Activated T-helper 1 cell treated with anti-CD3 and anti-CD28 coated beads, Interleukin-12 subunit alpha, Interleukin-12 subunit beta, Interleukin-2, Interleukin-4 antibody, amounts not matched to agents 30 ng/mL and 10 ng/mL and 1 ng/mL, durations not matched to agents 14 hours and 24 hours and 36 hours (primary cell): ENCODE measurements around the gene RAB31. TPM values are rescaled to one million over a fixed set of nuclear protein-coding genes. Genes with fewer than 3 reads are reported as not detected.

ENCODE experiments used
- DNase-seq: peaks from one replicate; pipeline ENCODE4 v3.0.0; 2021; ENCODE audit warnings: low spot score
- H3K27ac Mint-ChIP-seq: one replicate; pipeline ENCODE4 v1.8.0; 2021; ENCODE audit warnings: mild to moderate bottlenecking, mixed read lengths
- H3K27me3 Mint-ChIP-seq: one replicate; pipeline ENCODE4 v1.8.0; 2022; ENCODE audit warnings: mild to moderate bottlenecking, moderate library complexity, mixed read lengths; ENCODE audit not compliant: insufficient read depth
- H3K36me3 Mint-ChIP-seq: one replicate; pipeline ENCODE4 v1.8.0; 2021; ENCODE audit warnings: low read depth, mixed read lengths
- H3K4me1 Mint-ChIP-seq: one replicate; pipeline ENCODE4 v1.8.0; 2021; ENCODE audit warnings: low read depth, mixed read lengths
- H3K4me3 Mint-ChIP-seq: one replicate; pipeline ENCODE4 v1.8.0; 2021; ENCODE audit warnings: mild to moderate bottlenecking, moderate library complexity, mixed read lengths
- H3K9me3 Mint-ChIP-seq: one replicate; pipeline ENCODE4 v1.8.0; 2021; ENCODE audit warnings: mixed read lengths
- intact Hi-C: fragments of 100-400 bp; cut with micrococcal nuclease; formaldehyde crosslinking; loops from one replicate; pipeline ENCODE4 v1.15.1; 2024
- total RNA-seq: library from RNA; stranded (reverse); gene quantifications from 2 replicates; pipeline ENCODE4 v1.2.3, GENCODE V29; 2022

The RAB31 gene
- total RNA-seq, 1 donor from 2014 or later, result 0.13 TPM

- Mint-ChIP-seq H3K27me3 (peaks cover 3% of the 10 kb centered on the region), H3K4me1 (no peaks in the 10 kb centered on the region), H3K27ac (no peak overlapping the region), H3K36me3 (no peaks in the 10 kb centered on the region), H3K9me3 (no peaks in the 10 kb centered on the region), H3K4me3 (no peak overlapping the region)
- intact Hi-C loops, result no loop called here
- no peak for DNase-seq
Observed at GRCh38 chr18:9788140-9788539, 80.0 kb downstream of the RAB31 start.

GRCh38 chr18:9788860-9789259 lies 80.8 kb downstream of the RAB31 start:
- Mint-ChIP-seq H3K4me1 (no peaks in the 10 kb centered on the region), H3K36me3 (no peaks in the 10 kb centered on the region)

GRCh38 chr18:9790261-9790660 lies 82.2 kb downstream of the RAB31 start:
- DNase-seq, result no peak
- Mint-ChIP-seq H3K9me3 (no peaks in the 10 kb centered on the region), H3K27ac (no peak overlapping the region), H3K36me3 (no peaks in the 10 kb centered on the region), H3K4me3 (no peak overlapping the region), H3K4me1 (no peaks in the 10 kb centered on the region), H3K27me3 (peaks cover 3% of the 10 kb centered on the region)
- intact Hi-C loops, result no loop called here

More at GRCh38 chr18:9788860-9789259, 80.8 kb downstream of the RAB31 start:
- Mint-ChIP-seq H3K4me3 (no peak overlapping the region), H3K9me3 (no peaks in the 10 kb centered on the region), H3K27me3 (peaks cover 3% of the 10 kb centered on the region), H3K27ac (no peak overlapping the region)
- DNase-seq, result no peak
- intact Hi-C loops, result no loop called here

GRCh38 chr18:9791991-9792390 lies 83.9 kb downstream of the RAB31 start:
- Mint-ChIP-seq H3K4me3 (no peak overlapping the region), H3K4me1 (no peaks in the 10 kb centered on the region), H3K27ac (no peak overlapping the region), H3K36me3 (no peaks in the 10 kb centered on the region), H3K9me3 (no peaks in the 10 kb centered on the region), H3K27me3 (peaks cover 3% of the 10 kb centered on the region)
- intact Hi-C loops, result no loop called here
- no peak for DNase-seq

- H3K9me3 Mint-ChIP-seq, result no peaks in the 10 kb centered on the region
- H3K36me3 Mint-ChIP-seq, result no peaks in the 10 kb centered on the region
- H3K4me1 Mint-ChIP-seq, result no peaks in the 10 kb centered on the region
- DNase-seq, result no peak
- H3K27ac Mint-ChIP-seq, result no peak overlapping the region
- intact Hi-C loops, result no loop called here
- no peak overlapping the region for H3K4me3 Mint-ChIP-seq
- H3K27me3 Mint-ChIP-seq, result no peaks in the 10 kb centered on the region
Observed at GRCh38 chr18:9792565-9793245, 84.6 kb downstream of the RAB31 start.

GRCh38 chr18:9796011-9796410 lies 87.9 kb downstream of the RAB31 start:
- Mint-ChIP-seq H3K36me3 (no peaks in the 10 kb centered on the region), H3K4me1 (no peaks in the 10 kb centered on the region), H3K27me3 (no peaks in the 10 kb centered on the region), H3K27ac (no peak overlapping the region), H3K4me3 (no peak overlapping the region), H3K9me3 (no peaks in the 10 kb centered on the region)
- no peak for DNase-seq
- intact Hi-C loops, result no loop called here

- no peak for DNase-seq
- Mint-ChIP-seq H3K27me3 (no peaks in the 10 kb centered on the region), H3K27ac (no peak overlapping the region), H3K36me3 (no peaks in the 10 kb centered on the region), H3K4me3 (no peak overlapping the region), H3K9me3 (no peaks in the 10 kb centered on the region), H3K4me1 (no peaks in the 10 kb centered on the region)
- intact Hi-C loops, result no loop called here
Observed at GRCh38 chr18:9796935-9797549, 88.9 kb downstream of the RAB31 start.

- H3K27ac Mint-ChIP-seq, result no peak overlapping the region
- no peak for DNase-seq
- H3K27me3 Mint-ChIP-seq, result no peaks in the 10 kb centered on the region
- H3K4me1 Mint-ChIP-seq, result no peaks in the 10 kb centered on the region
- no peaks in the 10 kb centered on the region for H3K9me3 Mint-ChIP-seq
- no peak overlapping the region for H3K4me3 Mint-ChIP-seq
- no peaks in the 10 kb centered on the region for H3K36me3 Mint-ChIP-seq
- intact Hi-C loops, result no loop called here
Observed at GRCh38 chr18:9802175-9803062, 94.3 kb downstream of the RAB31 start.

- DNase-seq, result no peak
- H3K36me3 Mint-ChIP-seq, result no peaks in the 10 kb centered on the region
- H3K27ac Mint-ChIP-seq, result no peak overlapping the region
- intact Hi-C loops, result no loop called here
- no peak overlapping the region for H3K4me3 Mint-ChIP-seq
- H3K4me1 Mint-ChIP-seq, result no peaks in the 10 kb centered on the region
- no peaks in the 10 kb centered on the region for H3K9me3 Mint-ChIP-seq
- no peaks in the 10 kb centered on the region for H3K27me3 Mint-ChIP-seq
Observed at GRCh38 chr18:9803063-9803697, 95.1 kb downstream of the RAB31 start.

- Mint-ChIP-seq H3K4me3 (no peak overlapping the region), H3K9me3 (no peaks in the 10 kb centered on the region), H3K36me3 (no peaks in the 10 kb centered on the region), H3K4me1 (no peaks in the 10 kb centered on the region), H3K27ac (no peak overlapping the region), H3K27me3 (no peaks in the 10 kb centered on the region)
- intact Hi-C loops, result no loop called here
- DNase-seq, result no peak
Observed at GRCh38 chr18:9803698-9804516, 95.8 kb downstream of the RAB31 start.

- intact Hi-C loops, result no loop called here
- no peak overlapping the region for H3K27ac Mint-ChIP-seq
- no peaks in the 10 kb centered on the region for H3K36me3 Mint-ChIP-seq
- no peak overlapping the region for H3K4me3 Mint-ChIP-seq
- H3K9me3 Mint-ChIP-seq, result no peaks in the 10 kb centered on the region
- no peaks in the 10 kb centered on the region for H3K4me1 Mint-ChIP-seq
- no peak for DNase-seq
- H3K27me3 Mint-ChIP-seq, result no peaks in the 10 kb centered on the region
Observed at GRCh38 chr18:9804517-9805104, 96.5 kb downstream of the RAB31 start.

GRCh38 chr18:9806905-9807304 lies 98.8 kb downstream of the RAB31 start:
- intact Hi-C loops, result no loop called here
- H3K27me3 Mint-ChIP-seq, result no peaks in the 10 kb centered on the region
- no peak overlapping the region for H3K4me3 Mint-ChIP-seq
- no peaks in the 10 kb centered on the region for H3K4me1 Mint-ChIP-seq
- no peak for DNase-seq
- H3K36me3 Mint-ChIP-seq, result no peaks in the 10 kb centered on the region
- no peak overlapping the region for H3K27ac Mint-ChIP-seq
- H3K9me3 Mint-ChIP-seq, result no peaks in the 10 kb centered on the region
